Bronchial epithelial cell (primary cell): ENCODE measurements around the gene IFT43. TPM values are rescaled to one million over a fixed set of nuclear protein-coding genes. Genes with fewer than 3 reads are reported as not detected.

Source experiments
- DNase-seq: peaks from one replicate; pipeline ENCODE4 v3.0.0-alpha.2; 2010; ENCODE audit warnings: low read depth
- FAIRE-seq: peaks from 2 replicates; lab custom pipeline; 2011; peaks lifted over from hg19 to GRCh38; lab: Jason Lieb, UNC
- H3K27me3 ChIP-seq: 2 replicates; pipeline ENCODE4 v1.5.1; 2011; ENCODE audit warnings: low read length; ENCODE audit not compliant: control insufficient read depth, insufficient read depth
- H3K36me3 ChIP-seq: 2 replicates; pipeline ENCODE4 v1.5.1; 2011; ENCODE audit warnings: low read length; ENCODE audit not compliant: control insufficient read depth, insufficient read depth
- H3K4me3 ChIP-seq: 2 replicates; pipeline ENCODE4 v1.5.1; 2011; ENCODE audit warnings: mild to moderate bottlenecking, low read depth, low read length, control low read depth
- total RNA-seq: library from RNA; depleted of rRNA; stranded (reverse); fragments of >200 nt; gene quantifications from 2 replicates; pipeline ENCODE4 v1.2.1, GENCODE V29; 2014
- TF ChIP-seq, protein P1 (sequence below): IDR thresholded peaks from 2 replicates; pipeline ENCODE4 v1.5.1; 2011; ENCODE audit warnings: mild to moderate bottlenecking, moderate library complexity, low read length, control low read depth, inconsistent platforms; ENCODE audit not compliant: insufficient read depth, severe bottlenecking

The IFT43 gene
- total RNA-seq, 1 donor from 2014 or later, result 24.0 TPM

DNA sequence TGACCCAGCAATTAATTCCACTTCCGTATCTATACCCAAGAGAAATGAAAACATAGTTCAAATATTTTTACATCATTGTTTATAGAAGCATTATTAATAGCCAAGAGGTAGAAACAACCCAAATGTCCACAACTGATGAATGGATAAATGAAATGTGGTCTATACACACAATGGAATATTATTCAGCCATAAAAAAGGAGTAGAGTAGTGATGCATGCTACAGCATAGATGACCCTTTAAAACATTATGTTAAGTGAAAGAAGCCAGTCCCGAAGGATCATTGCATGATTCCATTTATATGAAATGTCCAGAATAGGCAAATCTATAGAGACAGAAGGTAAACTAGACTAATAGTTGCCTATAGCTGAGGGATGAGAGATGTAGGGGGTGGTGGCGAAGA lies 33.1 kb upstream of the IFT43 start:
- TF ChIP-seq, protein P1, sequence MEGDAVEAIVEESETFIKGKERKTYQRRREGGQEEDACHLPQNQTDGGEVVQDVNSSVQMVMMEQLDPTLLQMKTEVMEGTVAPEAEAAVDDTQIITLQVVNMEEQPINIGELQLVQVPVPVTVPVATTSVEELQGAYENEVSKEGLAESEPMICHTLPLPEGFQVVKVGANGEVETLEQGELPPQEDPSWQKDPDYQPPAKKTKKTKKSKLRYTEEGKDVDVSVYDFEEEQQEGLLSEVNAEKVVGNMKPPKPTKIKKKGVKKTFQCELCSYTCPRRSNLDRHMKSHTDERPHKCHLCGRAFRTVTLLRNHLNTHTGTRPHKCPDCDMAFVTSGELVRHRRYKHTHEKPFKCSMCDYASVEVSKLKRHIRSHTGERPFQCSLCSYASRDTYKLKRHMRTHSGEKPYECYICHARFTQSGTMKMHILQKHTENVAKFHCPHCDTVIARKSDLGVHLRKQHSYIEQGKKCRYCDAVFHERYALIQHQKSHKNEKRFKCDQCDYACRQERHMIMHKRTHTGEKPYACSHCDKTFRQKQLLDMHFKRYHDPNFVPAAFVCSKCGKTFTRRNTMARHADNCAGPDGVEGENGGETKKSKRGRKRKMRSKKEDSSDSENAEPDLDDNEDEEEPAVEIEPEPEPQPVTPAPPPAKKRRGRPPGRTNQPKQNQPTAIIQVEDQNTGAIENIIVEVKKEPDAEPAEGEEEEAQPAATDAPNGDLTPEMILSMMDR, result no peak
- Histone ChIP-seq H3K4me3 (no peak overlapping the region), H3K36me3 (peaks cover 1% of the 10 kb centered on the region), H3K27me3 (no peaks in the 10 kb centered on the region)
- FAIRE-seq (no peak), DNase-seq (no peak)

DNA sequence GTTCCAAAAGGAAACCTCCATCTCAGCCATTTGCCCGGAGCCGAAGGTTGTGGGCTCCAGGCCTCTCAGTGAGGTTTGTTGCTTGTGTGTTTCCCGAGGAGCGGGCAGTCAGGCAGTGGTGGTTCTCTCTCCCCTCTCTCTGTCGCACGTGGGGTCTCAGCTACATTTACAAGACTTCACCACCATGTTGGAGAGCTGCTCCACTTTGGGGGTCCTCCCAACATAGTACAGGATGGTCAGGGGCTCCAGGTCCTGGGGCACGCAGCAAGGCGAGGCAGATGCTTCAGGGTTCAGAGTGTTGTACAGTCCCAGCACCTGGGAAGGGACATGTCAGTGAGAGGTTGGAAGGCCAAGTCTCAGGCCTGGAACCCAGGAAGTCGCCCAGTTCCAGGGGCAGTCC lies 26.5 kb upstream of the IFT43 start:
- no peak overlapping the region for H3K4me3 ChIP-seq
- H3K27me3 ChIP-seq, result no peaks in the 10 kb centered on the region
- TF ChIP-seq, protein P1, result no peak
- DNase-seq (no peak), FAIRE-seq (no peak)
- peaks cover 1% of the 10 kb centered on the region for H3K36me3 ChIP-seq

DNA sequence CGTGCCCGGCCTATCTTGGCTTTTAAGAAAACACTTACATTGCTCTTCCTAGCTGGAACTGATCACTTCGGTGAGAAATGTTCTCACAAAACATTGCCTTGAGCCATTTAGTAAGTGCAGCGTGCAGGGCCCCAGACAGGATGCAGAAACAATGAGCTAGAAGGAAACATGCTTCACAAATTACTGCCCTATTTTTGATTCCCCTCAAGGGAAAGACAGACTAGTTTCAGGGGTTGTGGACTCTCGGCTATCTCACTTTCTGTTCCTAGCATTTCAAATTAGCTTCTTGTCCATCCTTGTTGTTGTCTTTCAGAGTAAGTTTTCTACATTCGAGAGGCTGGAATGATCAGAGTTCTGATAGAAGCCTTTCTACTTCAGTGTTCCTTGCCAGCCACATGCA lies 25.3 kb upstream of the IFT43 start:
- Histone ChIP-seq H3K27me3 (no peaks in the 10 kb centered on the region), H3K4me3 (no peak overlapping the region), H3K36me3 (no peaks in the 10 kb centered on the region)
- TF ChIP-seq, protein P1, result no peak
- no peak for FAIRE-seq
- DNase-seq, result no peak

DNA sequence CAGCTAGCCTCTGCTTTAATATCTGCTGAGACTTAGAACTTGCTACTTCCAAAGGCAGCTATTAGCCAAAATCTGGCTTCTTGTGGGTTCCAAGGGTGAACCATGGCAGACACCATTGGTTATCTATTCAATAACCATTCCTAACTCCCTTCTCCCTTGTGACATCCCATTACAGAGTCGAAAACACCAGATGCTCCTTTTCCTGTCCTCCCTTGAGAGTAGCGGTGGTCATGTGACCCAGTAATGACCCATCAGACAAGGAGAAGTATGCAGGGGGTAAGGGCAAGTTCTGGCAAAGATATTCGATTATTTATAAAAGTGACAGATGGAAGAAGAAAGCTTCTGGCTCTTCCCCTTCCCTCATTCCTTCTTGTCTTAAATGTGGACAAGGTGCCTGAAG lies 23.9 kb upstream of the IFT43 start:
- H3K4me3 ChIP-seq, result no peak overlapping the region
- TF ChIP-seq, protein P1, result no peak
- no peaks in the 10 kb centered on the region for H3K36me3 ChIP-seq
- H3K27me3 ChIP-seq, result no peaks in the 10 kb centered on the region
- no peak for FAIRE-seq
- no peak for DNase-seq

DNA sequence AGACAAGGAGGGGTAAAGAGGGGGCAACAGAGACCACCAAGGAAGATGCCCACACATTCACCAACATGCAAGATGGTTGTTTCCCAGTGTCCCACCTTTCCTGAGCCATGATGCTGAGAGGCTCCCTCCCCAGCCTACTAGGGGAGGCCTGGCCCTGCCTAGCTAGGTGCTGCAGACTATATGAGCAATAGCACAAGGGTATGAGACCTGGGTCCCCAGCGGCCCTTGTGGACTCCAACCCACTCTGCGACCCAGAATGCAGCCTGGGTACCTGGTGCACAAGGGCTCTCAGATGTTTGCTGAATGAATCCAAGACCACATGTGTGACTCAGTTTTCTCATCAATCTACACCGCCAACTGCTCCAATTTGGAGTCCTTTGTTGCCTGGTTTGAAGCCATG lies 17.7 kb upstream of the IFT43 start:
- no peak for DNase-seq
- no peaks in the 10 kb centered on the region for H3K27me3 ChIP-seq
- no peaks in the 10 kb centered on the region for H3K36me3 ChIP-seq
- TF ChIP-seq, protein P1, result no peak
- no peak for FAIRE-seq
- no peak overlapping the region for H3K4me3 ChIP-seq

DNA sequence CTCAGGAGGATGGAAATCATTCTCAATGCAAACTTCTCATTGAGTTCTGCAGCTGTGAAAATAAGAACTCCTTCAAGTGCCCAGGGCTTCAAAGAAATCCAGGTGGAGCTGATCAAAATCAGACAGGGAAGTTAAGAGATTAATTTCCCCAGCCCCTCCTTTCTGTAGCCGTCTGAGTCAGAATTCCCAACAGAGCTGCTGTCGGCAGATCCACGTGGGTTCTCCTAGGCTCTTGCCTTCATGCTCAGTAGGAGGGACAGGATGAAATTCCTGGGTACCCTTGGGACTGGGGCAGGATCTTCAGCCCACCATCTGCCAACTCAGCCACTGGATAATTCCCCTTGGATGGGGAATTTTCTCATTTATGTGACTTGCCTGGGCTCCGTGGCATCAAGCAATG lies 17.1 kb upstream of the IFT43 start:
- FAIRE-seq, result no peak
- TF ChIP-seq, protein P1, result no peak
- no peaks in the 10 kb centered on the region for H3K36me3 ChIP-seq
- no peak for DNase-seq
- H3K4me3 ChIP-seq, result no peak overlapping the region
- no peaks in the 10 kb centered on the region for H3K27me3 ChIP-seq
